Spleen (tissue), 7 donors: Measurements from ENCODE around the gene TLNRD1.

Experiments
- POLR2A ChIP-seq, 3 donors: fragments of 450-650 bp; IDR thresholded peaks; one replicate each; pipeline ENCODE4 v1.5.1; 2017; ENCODE audit warnings: antibody characterized with exemption in 3 of 3, mild to moderate bottlenecking in 1 of 3
- POLR2AphosphoS5 ChIP-seq, 3 donors: sonication (generic); formaldehyde crosslinking; IDR thresholded peaks; one replicate each; pipeline ENCODE4 v1.5.1; 2017; ENCODE audit warnings: antibody characterized with exemption in 3 of 3
- TF ChIP-seq, protein P1 (sequence below), 11 experiments: fragments of 200-600 bp in 7 of 11; fragments of 450-650 bp in 4 of 11; sonication (generic) in 4 of 11; IDR thresholded peaks in 8 of 11; conservative IDR thresholded peaks in 3 of 11; 1 replicate in 7 of 11; 2 replicates in 4 of 11; pipeline versions ENCODE4 v1.4.0 to v1.8.0; 2016 to 2021; ENCODE audit warnings: antibody characterized with exemption in 11 of 11, inconsistent platforms in 4 of 11, mild to moderate bottlenecking in 1 of 11
- donor health status: DM: no; HTN: no; CAD: no; lungs with moderate emphysema.
- donor health status: DM: no; HTN: no; CAD: no.
- donor health status: DM: no; HTN: no; CAD: no.

DNA sequence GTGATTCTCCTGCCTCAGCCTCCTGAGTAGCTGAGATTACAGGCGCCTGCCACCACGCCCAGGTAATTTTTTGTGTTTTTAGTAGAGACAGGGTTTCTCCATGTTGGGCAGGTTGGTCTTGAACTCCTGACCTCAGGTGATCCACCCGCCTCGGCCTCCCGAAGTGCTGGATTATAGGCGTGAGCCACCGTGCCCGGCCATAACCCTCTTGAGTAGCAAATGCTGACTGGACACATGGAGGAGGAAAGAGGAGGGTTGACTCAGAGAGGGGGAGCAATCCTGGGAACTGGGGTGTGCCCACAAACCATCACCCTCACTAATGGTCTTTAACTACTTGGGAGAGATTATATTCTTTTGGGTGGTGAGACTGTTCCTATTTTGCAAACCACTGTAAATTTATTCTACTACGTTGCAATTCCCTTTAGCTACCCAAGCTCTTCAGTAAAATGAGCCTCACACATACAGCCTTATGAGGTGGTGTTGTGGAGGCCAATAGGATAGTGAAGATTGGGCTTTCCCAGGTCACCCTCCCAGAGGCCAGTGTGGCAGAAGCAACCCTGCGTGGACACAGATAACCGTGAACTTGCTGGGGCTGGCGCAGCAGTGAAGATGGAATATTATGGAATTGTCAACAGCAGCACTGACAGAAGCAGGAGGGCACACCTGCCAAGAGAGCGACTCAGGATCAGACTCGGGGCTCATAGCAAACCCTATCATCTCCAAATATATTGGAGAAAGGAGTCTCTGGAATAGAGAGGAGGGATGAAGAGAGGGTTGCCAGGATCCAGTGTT is 37.4 kb downstream of the TLNRD1 start:
- TF ChIP-seq, protein P1, sequence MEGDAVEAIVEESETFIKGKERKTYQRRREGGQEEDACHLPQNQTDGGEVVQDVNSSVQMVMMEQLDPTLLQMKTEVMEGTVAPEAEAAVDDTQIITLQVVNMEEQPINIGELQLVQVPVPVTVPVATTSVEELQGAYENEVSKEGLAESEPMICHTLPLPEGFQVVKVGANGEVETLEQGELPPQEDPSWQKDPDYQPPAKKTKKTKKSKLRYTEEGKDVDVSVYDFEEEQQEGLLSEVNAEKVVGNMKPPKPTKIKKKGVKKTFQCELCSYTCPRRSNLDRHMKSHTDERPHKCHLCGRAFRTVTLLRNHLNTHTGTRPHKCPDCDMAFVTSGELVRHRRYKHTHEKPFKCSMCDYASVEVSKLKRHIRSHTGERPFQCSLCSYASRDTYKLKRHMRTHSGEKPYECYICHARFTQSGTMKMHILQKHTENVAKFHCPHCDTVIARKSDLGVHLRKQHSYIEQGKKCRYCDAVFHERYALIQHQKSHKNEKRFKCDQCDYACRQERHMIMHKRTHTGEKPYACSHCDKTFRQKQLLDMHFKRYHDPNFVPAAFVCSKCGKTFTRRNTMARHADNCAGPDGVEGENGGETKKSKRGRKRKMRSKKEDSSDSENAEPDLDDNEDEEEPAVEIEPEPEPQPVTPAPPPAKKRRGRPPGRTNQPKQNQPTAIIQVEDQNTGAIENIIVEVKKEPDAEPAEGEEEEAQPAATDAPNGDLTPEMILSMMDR (IDR thresholded peaks at IDR 0.05 in 8 of 11, conservative IDR thresholded peaks at IDR 0.05 in 3 of 11), result no peak
- TF ChIP-seq POLR2A (IDR thresholded peaks at IDR 0.05), result no peak
- TF ChIP-seq POLR2AphosphoS5 (IDR thresholded peaks at IDR 0.05), result no peak
